ENCODE results near the gene CLEC1B. TPM values are rescaled to one million over a fixed set of nuclear protein-coding genes. Genes with fewer than 3 reads are reported as not detected.
"Not testable (repeated sequence)": the region's sequence is repeated elsewhere in the genome, so short reads cannot be mapped to it uniquely, and the experiment has no call there.

The CLEC1B gene
- total RNA-seq, result not detected
- polyA plus RNA-seq, result not detected

DNA sequence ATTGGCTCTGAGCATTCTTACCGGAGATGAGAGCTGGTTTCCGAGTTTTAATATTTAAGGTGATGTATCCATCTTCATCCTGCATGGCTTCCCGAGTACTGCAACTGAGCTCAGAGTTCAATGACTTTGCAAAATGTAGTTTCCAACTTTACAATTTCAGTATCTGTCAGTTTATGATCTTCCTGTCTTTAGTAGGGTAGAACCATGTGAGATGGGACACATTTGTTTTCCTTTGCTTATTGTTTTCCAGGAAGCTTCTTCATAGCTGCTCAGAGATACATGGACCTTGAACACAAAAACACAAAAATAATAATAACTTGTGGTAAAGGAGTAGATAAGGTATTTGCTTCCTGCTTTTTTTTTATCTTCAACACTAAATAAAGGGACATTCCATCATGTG lies at the start of gene CLEC1B:
CLEC1B (minus strand) TSS at position 106 of the 400 bp plus-strand sequence; CDS start at position 85, 21 bp downstream.
- Histone ChIP-seq H3K27ac (ENCODE audit: low read depth) (no peak within 1 kb of the TSS), H3K36me3 (ENCODE audit: insufficient read depth) (no peaks in the 10 kb centered on the region), H3K4me1 (ENCODE audit: insufficient read depth) (no peaks in the 10 kb centered on the region), H3K4me3 (ENCODE audit: low read depth, low read length) (no peak within 1 kb of the TSS)
- no peak for DNase-seq (ENCODE audit: extremely low spot score)
- WGBS, result 92% methylated on average over 3 of the region's 3 CpGs

DNA sequence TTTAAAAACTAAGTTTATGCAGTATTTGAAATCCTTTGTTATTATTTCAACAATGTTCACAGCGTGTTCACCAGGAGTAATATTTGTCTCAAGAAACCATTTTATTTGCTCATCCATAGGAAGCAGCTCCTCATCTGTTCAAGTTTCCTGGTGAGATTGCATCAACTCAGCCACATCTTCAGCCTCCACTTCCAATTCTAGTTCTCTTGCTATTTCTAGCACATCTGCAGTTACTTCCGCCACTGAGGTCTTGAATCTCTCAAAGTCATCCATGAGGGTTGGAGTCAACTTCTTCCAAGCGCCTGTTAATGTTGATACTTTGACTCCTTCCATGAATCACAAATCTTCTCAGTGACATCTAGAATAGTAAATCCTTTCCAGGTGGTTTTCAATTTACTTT lies 49.6 kb upstream of the CLEC1B start:
- WGBS, result 70% methylated on average over 3 of the region's 3 CpGs
- Histone ChIP-seq H3K4me1 (ENCODE audit: insufficient read depth) (no peaks in the 10 kb centered on the region), H3K36me3 (ENCODE audit: insufficient read depth) (no peaks in the 10 kb centered on the region), H3K27ac (ENCODE audit: low read depth) (no peak overlapping the region), H3K4me3 (ENCODE audit: low read depth, low read length) (no peak overlapping the region)
- no peak for DNase-seq (ENCODE audit: extremely low spot score)

DNA sequence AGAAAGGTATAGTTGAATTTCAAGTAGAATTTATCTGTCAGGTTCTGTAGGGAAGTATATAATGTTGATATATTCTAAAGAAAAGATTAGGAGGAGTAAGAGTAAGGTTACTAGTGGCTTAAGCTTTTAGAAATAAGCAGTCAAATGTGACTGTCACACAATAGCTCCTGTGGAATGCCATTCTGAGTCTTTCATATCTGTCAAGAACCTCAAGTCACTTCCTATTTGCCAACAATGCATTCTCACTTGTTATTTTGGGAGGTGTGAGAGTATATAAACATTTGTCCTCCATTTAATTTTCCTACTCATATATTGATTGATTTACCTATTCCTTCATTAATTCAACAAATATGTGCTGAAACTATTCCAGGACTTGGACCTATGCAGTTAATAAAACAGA lies 43.2 kb upstream of the CLEC1B start:
- H3K4me1 ChIP-seq (ENCODE audit: insufficient read depth), result no peaks in the 10 kb centered on the region
- no peak overlapping the region for H3K4me3 ChIP-seq (ENCODE audit: low read depth, low read length)
- no peak for DNase-seq (ENCODE audit: extremely low spot score)
- H3K36me3 ChIP-seq (ENCODE audit: insufficient read depth), result no peaks in the 10 kb centered on the region
- H3K27ac ChIP-seq (ENCODE audit: low read depth), result no peak overlapping the region

DNA sequence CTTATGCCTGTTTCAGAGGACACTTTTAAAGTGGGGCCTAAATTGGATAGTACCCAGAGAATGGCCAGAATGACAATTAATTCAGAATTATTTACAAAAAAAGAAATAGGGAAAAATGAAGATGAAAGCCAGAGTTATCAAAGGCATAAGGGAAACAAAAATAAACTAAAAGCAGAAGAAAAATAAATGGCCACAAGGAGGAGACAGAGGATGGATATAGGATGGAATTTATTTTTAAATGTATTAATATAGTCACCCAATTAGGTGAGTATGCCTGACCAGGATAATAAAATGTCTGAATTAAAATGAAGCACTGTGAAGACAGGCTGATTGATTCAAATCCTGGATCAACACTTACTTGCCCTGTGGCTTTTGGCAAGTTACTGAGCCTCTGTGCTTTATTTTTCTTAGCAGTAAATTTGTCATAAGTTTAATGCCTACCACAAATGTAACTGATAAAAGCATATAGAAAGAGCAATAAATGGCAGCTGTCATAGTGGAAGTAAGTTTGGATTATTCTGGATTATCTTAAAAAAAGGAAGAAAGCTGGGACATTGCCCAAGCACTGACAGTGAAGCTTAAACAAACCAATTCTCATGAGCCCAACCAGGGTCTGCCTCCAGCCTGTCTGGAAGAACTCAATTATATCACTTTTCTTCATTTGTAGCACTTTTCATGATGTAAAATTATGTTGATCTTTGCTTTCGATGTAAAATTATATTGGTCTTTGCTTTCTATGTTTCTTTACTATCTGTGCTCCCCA lies 35.0 kb upstream of the CLEC1B start:
- no peak overlapping the region for H3K27ac ChIP-seq (ENCODE audit: low read depth)
- WGBS, result 46% methylated on average over 1 of the region's 1 CpG
- no peaks in the 10 kb centered on the region for H3K36me3 ChIP-seq (ENCODE audit: insufficient read depth)
- no peak for DNase-seq (ENCODE audit: extremely low spot score)
- H3K4me3 ChIP-seq (ENCODE audit: low read depth, low read length), result no peak overlapping the region
- no peaks in the 10 kb centered on the region for H3K4me1 ChIP-seq (ENCODE audit: insufficient read depth)

DNA sequence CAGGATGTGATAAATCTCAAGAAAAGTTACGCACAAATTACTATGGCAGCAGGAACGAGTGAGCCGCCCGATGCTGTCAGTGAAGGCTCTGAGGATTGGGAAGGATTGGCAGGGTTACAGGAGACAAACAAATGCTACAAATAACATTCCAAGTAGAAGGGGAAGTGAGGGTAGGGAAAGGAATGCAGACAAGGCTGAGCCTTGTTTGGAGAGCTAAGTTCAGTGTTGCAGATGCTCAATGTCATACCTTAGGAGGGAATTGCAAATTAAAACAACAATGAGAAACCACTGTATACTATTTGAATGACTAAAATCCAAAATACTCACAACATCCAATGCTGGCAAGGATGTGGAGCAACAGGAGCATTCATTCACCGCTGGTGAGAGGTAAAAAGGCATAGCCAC lies 32.9 kb upstream of the CLEC1B start:
- WGBS, result 57% methylated on average over 5 of the region's 5 CpGs
- no peak for DNase-seq (ENCODE audit: extremely low spot score)
- H3K4me1 ChIP-seq (ENCODE audit: insufficient read depth), result no peaks in the 10 kb centered on the region
- no peaks in the 10 kb centered on the region for H3K36me3 ChIP-seq (ENCODE audit: insufficient read depth)
- H3K4me3 ChIP-seq (ENCODE audit: low read depth, low read length), result no peak overlapping the region
- H3K27ac ChIP-seq (ENCODE audit: low read depth), result no peak overlapping the region

DNA sequence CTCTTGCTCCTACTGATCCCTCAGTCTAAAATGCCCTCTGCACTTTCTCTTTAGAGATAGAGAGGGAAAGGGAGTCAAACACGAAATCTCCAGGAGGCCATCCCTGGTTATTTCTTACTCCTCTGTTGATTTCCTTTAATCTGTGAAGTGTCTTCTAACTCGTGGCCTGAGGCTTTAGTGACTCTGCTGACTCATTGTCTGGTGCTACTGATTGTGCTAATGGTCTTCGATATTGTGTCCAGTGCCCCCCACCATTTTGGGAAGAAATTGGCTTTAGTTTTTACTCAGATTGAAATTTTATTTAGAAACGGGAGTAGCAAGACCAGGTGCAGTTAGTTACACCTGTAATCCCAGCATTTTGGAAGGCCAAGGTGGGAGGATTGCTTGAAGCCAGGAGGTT lies 32.4 kb upstream of the CLEC1B start:
- H3K4me1 ChIP-seq (ENCODE audit: insufficient read depth), result no peaks in the 10 kb centered on the region
- no peak for DNase-seq (ENCODE audit: extremely low spot score)
- 75% methylated on average over 4 of the region's 4 CpGs for WGBS
- no peak overlapping the region for H3K27ac ChIP-seq (ENCODE audit: low read depth)
- H3K4me3 ChIP-seq (ENCODE audit: low read depth, low read length), result no peak overlapping the region
- H3K36me3 ChIP-seq (ENCODE audit: insufficient read depth), result no peaks in the 10 kb centered on the region

DNA sequence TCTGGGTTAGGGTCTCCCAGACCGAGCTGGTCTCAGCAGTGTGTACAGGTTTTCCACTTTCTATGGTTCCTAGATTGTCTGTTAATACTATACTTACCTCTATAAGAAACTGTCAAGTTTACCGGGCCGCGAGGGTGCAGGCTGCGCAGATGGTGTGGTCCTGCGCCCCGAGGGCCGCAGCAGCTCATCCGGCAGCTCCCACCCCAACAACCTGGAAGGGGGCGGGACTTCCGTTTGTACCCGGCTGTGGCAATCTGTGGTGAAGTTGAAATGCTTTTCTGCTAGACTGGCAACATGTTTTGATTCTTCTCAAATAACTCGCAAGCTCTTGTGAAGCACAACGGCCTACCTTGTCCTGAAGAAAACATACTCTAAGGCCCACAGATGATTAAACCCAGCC lies 31.5 kb upstream of the CLEC1B start, which contains the start of gene CLEC9A:
CLEC9A (plus strand) TSS at position 237 of the 400 bp plus-strand sequence. CDS start 22,006 bp downstream, outside the sequence.
- no peak for DNase-seq (ENCODE audit: extremely low spot score)
- Histone ChIP-seq H3K4me3 (ENCODE audit: low read depth, low read length) (no peak within 1 kb of the TSS), H3K27ac (ENCODE audit: low read depth) (no peak within 1 kb of the TSS), H3K4me1 (ENCODE audit: insufficient read depth) (no peaks in the 10 kb centered on the region), H3K36me3 (ENCODE audit: insufficient read depth) (no peaks in the 10 kb centered on the region)
- WGBS, result 98% methylated on average over 14 of the region's 14 CpGs

DNA sequence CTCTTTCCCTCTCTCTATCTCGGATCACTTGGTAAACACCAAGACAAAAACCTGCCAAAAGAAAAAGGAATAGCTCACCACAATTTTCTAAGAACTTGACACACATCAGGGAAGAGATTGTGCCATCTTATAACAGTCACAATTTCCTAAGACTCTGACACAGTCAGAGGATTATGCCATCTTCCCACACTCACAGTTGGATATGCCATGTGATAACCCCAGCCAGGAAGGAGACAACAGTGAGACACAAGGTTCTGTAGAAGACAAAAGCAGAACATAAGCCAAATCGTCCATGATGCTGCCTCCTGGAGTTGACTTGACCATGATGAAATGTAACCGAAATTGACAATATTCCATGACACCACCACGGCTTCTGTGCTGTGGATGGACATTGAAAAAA lies 28.8 kb upstream of the CLEC1B start:
- Histone ChIP-seq H3K27ac (ENCODE audit: low read depth) (no peak overlapping the region), H3K4me3 (ENCODE audit: low read depth, low read length) (no peak overlapping the region), H3K4me1 (ENCODE audit: insufficient read depth) (no peaks in the 10 kb centered on the region), H3K36me3 (ENCODE audit: insufficient read depth) (no peaks in the 10 kb centered on the region)
- DNase-seq (ENCODE audit: extremely low spot score), result no peak
- 46% methylated on average over 4 of the region's 4 CpGs for WGBS

DNA sequence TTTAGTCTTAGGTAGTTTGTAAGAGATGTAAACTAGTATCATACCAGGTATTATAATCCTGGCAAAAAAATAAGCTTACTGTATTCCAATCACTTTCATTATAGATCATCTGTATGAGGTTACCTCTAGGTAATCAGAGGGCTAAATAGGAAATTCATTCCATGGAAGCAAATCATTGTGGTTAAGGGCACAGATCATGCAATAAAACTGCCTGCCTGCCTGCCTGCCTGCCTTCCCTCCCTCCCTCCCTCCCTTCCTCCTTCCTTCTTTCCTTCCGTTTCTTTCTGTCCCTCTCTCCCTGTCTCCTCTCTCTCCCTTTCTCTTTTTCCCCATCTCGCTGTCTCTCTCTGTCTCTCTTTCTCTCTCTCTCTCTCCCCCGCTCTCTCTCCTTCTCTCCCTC lies 28.4 kb upstream of the CLEC1B start:
- 60% methylated on average over 3 of the region's 3 CpGs for WGBS
- Histone ChIP-seq H3K4me1 (ENCODE audit: insufficient read depth) (no peaks in the 10 kb centered on the region), H3K4me3 (ENCODE audit: low read depth, low read length) (no peak overlapping the region), H3K27ac (ENCODE audit: low read depth) (no peak overlapping the region), H3K36me3 (ENCODE audit: insufficient read depth) (no peaks in the 10 kb centered on the region)
- no peak for DNase-seq (ENCODE audit: extremely low spot score)

DNA sequence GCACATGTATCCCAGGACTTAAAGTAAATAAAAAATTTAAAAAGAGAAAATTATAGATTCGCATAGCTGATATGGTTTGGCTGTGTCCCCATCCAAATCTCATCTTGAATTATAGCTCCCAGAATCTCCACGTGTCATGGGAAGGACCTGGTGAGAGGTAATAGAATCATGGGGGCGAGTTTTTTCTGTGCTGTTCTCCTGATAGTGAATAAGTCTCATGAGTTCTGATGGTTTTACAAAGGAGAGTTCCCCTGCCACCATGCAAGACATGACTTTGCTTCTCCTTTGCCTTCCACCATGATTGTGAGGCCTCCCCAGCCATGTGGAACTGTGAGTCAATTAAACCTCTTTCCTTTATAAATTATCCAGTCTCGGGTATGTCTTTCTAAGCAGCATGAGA lies 27.7 kb upstream of the CLEC1B start:
- not testable (repeated sequence) for DNase-seq (ENCODE audit: extremely low spot score); H3K4me1 ChIP-seq (ENCODE audit: insufficient read depth); H3K27ac ChIP-seq (ENCODE audit: low read depth); H3K4me3 ChIP-seq (ENCODE audit: low read depth, low read length); H3K36me3 ChIP-seq (ENCODE audit: insufficient read depth)
- 91% methylated on average over 4 of the region's 4 CpGs for WGBS

DNA sequence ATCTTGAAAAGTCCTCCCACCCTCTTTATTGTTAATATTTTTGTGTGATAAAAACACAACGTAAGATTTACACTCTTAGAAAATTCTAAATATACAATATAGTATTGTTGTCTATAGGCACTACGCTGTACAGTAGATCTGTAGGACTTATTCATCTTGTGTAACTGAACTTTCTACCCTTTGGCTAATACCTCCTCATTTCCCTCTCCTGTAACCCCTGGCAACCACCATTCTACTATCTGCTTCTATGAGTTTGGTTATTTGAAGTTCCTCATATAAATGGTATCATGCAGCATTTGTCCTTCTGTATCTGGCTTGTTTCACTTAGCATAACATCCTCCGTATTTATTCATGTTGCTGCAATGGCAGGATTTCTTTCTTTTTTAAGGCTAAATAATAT lies 26.3 kb upstream of the CLEC1B start:
- Histone ChIP-seq H3K27ac (ENCODE audit: low read depth) (no peak overlapping the region), H3K4me3 (ENCODE audit: low read depth, low read length) (no peak overlapping the region), H3K36me3 (ENCODE audit: insufficient read depth) (no peaks in the 10 kb centered on the region), H3K4me1 (ENCODE audit: insufficient read depth) (no peaks in the 10 kb centered on the region)
- 68% methylated on average over 3 of the region's 3 CpGs for WGBS
- no peak for DNase-seq (ENCODE audit: extremely low spot score)

DNA sequence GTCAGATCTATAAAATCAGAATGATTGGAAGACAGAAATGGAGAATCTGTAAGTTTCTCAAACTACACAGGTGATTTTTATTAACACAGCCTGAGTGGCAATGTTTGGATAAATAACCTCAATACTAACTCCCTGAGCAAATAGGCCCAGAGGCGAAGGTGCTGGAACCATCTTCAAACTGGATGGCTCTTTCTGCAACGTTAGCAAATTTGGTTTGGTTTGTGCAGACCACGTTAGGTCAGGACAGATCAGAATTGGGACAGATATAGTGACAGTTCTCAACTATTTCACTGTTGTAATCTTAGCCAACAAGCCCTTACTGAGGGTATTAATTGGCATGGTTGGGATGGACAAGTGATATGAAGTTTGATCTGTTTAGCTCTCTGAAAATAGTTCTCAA lies 22.4 kb upstream of the CLEC1B start:
- Histone ChIP-seq H3K36me3 (ENCODE audit: insufficient read depth) (no peaks in the 10 kb centered on the region), H3K27ac (ENCODE audit: low read depth) (no peak overlapping the region), H3K4me1 (ENCODE audit: insufficient read depth) (no peaks in the 10 kb centered on the region), H3K4me3 (ENCODE audit: low read depth, low read length) (no peak overlapping the region)
- DNase-seq (ENCODE audit: extremely low spot score), result no peak
- WGBS, result 91% methylated on average over 3 of the region's 3 CpGs

DNA sequence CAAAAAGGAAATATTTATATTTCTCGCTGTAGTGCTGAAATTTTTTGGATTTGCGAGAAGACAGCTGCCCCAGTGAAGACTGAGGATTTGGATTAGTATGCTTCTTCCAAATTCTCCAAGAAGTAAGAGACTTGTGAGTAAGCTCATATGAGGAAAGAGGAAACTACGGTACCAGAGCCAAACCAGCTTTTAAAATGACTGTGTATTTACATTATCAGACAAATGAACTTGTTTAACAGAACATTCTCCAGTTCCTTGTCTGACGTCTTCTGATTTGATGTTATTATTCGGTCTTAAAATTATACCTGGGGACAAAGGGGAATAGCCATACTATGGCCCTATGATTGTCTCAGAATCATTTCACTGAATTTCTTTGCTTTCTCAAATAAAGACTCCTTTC lies 19.5 kb upstream of the CLEC1B start:
- Histone ChIP-seq H3K4me3 (ENCODE audit: low read depth, low read length) (no peak overlapping the region), H3K27ac (ENCODE audit: low read depth) (no peak overlapping the region), H3K36me3 (ENCODE audit: insufficient read depth) (no peaks in the 10 kb centered on the region), H3K4me1 (ENCODE audit: insufficient read depth) (no peaks in the 10 kb centered on the region)
- 27% methylated on average over 5 of the region's 5 CpGs for WGBS
- no peak for DNase-seq (ENCODE audit: extremely low spot score)

DNA sequence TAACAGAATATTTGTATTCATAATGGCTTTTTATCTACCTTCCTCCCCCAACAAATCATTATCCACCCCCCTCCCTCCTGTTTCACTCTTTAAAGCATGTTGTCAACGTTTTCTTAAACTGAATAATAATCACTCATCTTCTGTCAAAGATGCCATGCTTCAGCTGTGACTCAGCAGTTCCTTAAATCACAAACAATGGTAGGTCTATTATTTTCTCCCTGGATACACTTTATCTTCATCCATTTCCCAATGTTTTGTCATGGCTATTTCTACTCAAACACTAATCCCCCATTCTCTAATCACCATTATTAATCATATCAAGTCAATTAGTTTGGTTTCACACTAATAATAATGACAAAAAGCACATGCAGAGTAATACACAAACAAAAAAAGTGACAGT lies 18.0 kb upstream of the CLEC1B start:
- Histone ChIP-seq H3K27ac (ENCODE audit: low read depth) (no peak overlapping the region), H3K36me3 (ENCODE audit: insufficient read depth) (no peaks in the 10 kb centered on the region), H3K4me3 (ENCODE audit: low read depth, low read length) (no peak overlapping the region), H3K4me1 (ENCODE audit: insufficient read depth) (no peaks in the 10 kb centered on the region)
- WGBS, result 15% methylated on average over 1 of the region's 1 CpG
- DNase-seq (ENCODE audit: extremely low spot score), result no peak

DNA sequence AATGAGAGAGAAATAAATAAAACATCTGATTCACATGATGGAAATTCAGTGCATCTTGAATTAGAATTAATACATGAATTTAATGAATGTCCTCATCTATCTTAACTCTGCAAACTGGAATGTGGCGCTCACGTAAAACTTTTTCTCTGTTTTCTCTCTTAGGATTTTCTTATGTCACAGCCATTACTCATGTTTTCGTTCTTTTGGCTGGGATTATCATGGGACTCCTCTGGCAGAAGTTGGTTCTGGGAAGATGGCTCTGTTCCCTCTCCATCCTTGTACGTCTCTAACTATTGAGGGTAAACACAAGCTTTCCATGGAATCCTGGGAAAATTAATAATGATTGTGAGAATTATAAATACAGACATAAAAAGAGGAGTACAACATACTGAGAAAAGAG lies 16.5 kb upstream of the CLEC1B start:
- 59% methylated on average over 4 of the region's 4 CpGs for WGBS
- DNase-seq (ENCODE audit: extremely low spot score), result no peak
- Histone ChIP-seq H3K27ac (ENCODE audit: low read depth) (no peak overlapping the region), H3K4me3 (ENCODE audit: low read depth, low read length) (no peak overlapping the region), H3K4me1 (ENCODE audit: insufficient read depth) (no peaks in the 10 kb centered on the region), H3K36me3 (ENCODE audit: insufficient read depth) (no peaks in the 10 kb centered on the region)

Measured in urinary bladder (tissue), 4 donors.